Immature natural killer cell (primary cell): ENCODE data around the gene RCAN1. TPM values are rescaled to one million over a fixed set of nuclear protein-coding genes. Genes with fewer than 3 reads are reported as not detected.
A peak's percentile ranks its signal among the peaks of the same experiment; 100 is the strongest.
"Not testable (repeated sequence)": the region's sequence is repeated elsewhere in the genome, so short reads cannot be mapped to it uniquely, and the experiment has no call there.

Experiments
- DNase-seq, 3 donors: peaks; one replicate each; pipeline ENCODE4 v3.0.0; 2022; ENCODE audit warnings: mixed read lengths in 1 of 3
- H3K27ac Mint-ChIP-seq, 6 donors: one replicate each; pipeline ENCODE4 v1.8.0; 2020; ENCODE audit warnings: mixed read lengths in 6 of 6, mild to moderate bottlenecking in 5 of 6, inconsistent platforms in 4 of 6, moderate library complexity in 3 of 6
- H3K27me3 Mint-ChIP-seq, 3 donors: one replicate each; pipeline ENCODE4 v1.8.0; 2020 to 2021; ENCODE audit warnings: low read depth in 3 of 3, mild to moderate bottlenecking in 3 of 3, mixed read lengths in 3 of 3, moderate library complexity in 3 of 3, inconsistent platforms in 1 of 3
- H3K36me3 Mint-ChIP-seq, 3 donors: one replicate each; pipeline ENCODE4 v1.8.0; 2020; ENCODE audit warnings: mixed read lengths in 3 of 3, inconsistent platforms in 2 of 3, mild to moderate bottlenecking in 2 of 3
- H3K4me1 Mint-ChIP-seq, 2 donors: one replicate each; pipeline ENCODE4 v1.8.0; 2020; ENCODE audit warnings: inconsistent platforms in 2 of 2, mild to moderate bottlenecking in 2 of 2, mixed read lengths in 2 of 2, moderate library complexity in 1 of 2
- H3K4me3 Mint-ChIP-seq, 5 donors: one replicate each; pipeline ENCODE4 v1.8.0; 2020; ENCODE audit warnings: mild to moderate bottlenecking in 5 of 5, mixed read lengths in 5 of 5, inconsistent platforms in 3 of 5, moderate library complexity in 3 of 5
- H3K9me3 Mint-ChIP-seq, 6 donors: one replicate each; pipeline ENCODE4 v1.8.0; 2020; ENCODE audit warnings: mild to moderate bottlenecking in 6 of 6, mixed read lengths in 6 of 6, inconsistent platforms in 4 of 6, moderate library complexity in 3 of 6
- polyA plus RNA-seq, 3 donors: library from polyadenylated mRNA; unstranded; fragments of 300-500 nt; fragmentation: Illumina TruSeq; gene quantifications; one replicate each; pipeline ENCODE4 v1.2.3, GENCODE V29; 2021

RCAN1 gene
- polyA plus RNA-seq, 3 donors from 2014 or later, result 14.2 to 24.6 (median 17.5) TPM

- Mint-ChIP-seq H3K4me3 (peak overlapping the region; percentile 82 to 89 (median 87)), H3K9me3 (no peaks in the 10 kb centered on the region), H3K27ac (peak overlapping the region; percentile 1 to 69 (median 54)), H3K36me3 (no peaks in the 10 kb centered on the region), H3K4me1 (peaks cover 15 to 25% of the 10 kb centered on the region in 2 donors), H3K27me3 (peaks cover 2 to 4% (median 3%) of the 10 kb centered on the region in 3 donors)
- DNase-seq, result no peak
Measured at GRCh38 chr21:34613679-34614627, 960 bp downstream of the RCAN1 start.

- Mint-ChIP-seq H3K27ac (no peak overlapping the region), H3K4me1 (peaks cover 15 to 25% of the 10 kb centered on the region in 2 donors), H3K4me3 (no peak overlapping the region), H3K9me3 (no peaks in the 10 kb centered on the region), H3K27me3 (peaks cover under 1 to 3% (median 2%) of the 10 kb centered on the region in 3 donors), H3K36me3 (no peaks in the 10 kb centered on the region)
- DNase-seq, result no peak
Measured at GRCh38 chr21:34612557-34612956, 2.4 kb downstream of the RCAN1 start.

- no peaks in the 10 kb centered on the region for H3K9me3 Mint-ChIP-seq
- H3K36me3 Mint-ChIP-seq, result no peaks in the 10 kb centered on the region
- no peak overlapping the region for H3K27ac Mint-ChIP-seq
- H3K4me1 Mint-ChIP-seq, result peaks cover 15 to 25% of the 10 kb centered on the region in 2 donors
- DNase-seq, result no peak
- peaks cover 0 to 3% (median 2%) of the 10 kb centered on the region in 3 donors for H3K27me3 Mint-ChIP-seq
- no peak overlapping the region for H3K4me3 Mint-ChIP-seq
Measured at GRCh38 chr21:34612056-34612455, 2.9 kb downstream of the RCAN1 start.

- H3K27me3 Mint-ChIP-seq, result peaks cover 0 to 3% (median 2%) of the 10 kb centered on the region in 3 donors
- H3K9me3 Mint-ChIP-seq, result no peaks in the 10 kb centered on the region
- no peaks in the 10 kb centered on the region for H3K36me3 Mint-ChIP-seq
- H3K4me3 Mint-ChIP-seq, result no peak overlapping the region
- DNase-seq, result no peak
- H3K27ac Mint-ChIP-seq, result no peak overlapping the region
- peaks cover 15 to 25% of the 10 kb centered on the region in 2 donors for H3K4me1 Mint-ChIP-seq
Measured at GRCh38 chr21:34611528-34611927, 3.4 kb downstream of the RCAN1 start.

GRCh38 chr21:34609933-34610549 is 4.9 kb downstream of the RCAN1 start:
- Mint-ChIP-seq H3K36me3 (no peaks in the 10 kb centered on the region), H3K27me3 (peaks cover 0 to 3% (median 2%) of the 10 kb centered on the region in 3 donors), H3K9me3 (no peaks in the 10 kb centered on the region), H3K4me1 (peaks cover 11 to 17% of the 10 kb centered on the region in 2 donors), H3K4me3 (no peak overlapping the region), H3K27ac (no peak overlapping the region)
- DNase-seq, result no peak

GRCh38 chr21:34609244-34609932 is 5.5 kb downstream of the RCAN1 start:
- Mint-ChIP-seq H3K27ac (no peak overlapping the region), H3K27me3 (peaks cover 0 to 3% (median 2%) of the 10 kb centered on the region in 3 donors), H3K4me1 (peaks cover 11 to 17% of the 10 kb centered on the region in 2 donors), H3K4me3 (no peak overlapping the region), H3K36me3 (peaks cover 0 to 2% (median 0%) of the 10 kb centered on the region in 3 donors), H3K9me3 (no peaks in the 10 kb centered on the region)
- DNase-seq, result no peak

- H3K4me3 Mint-ChIP-seq, H3K36me3 Mint-ChIP-seq: not testable (repeated sequence)
Measured at GRCh38 chr21:34607376-34607775, 7.5 kb downstream of the RCAN1 start.

GRCh38 chr21:34606621-34607020 is 8.3 kb downstream of the RCAN1 start:
- peaks cover 0 to 3% (median 0%) of the 10 kb centered on the region in 3 donors for H3K36me3 Mint-ChIP-seq
- no peak overlapping the region for H3K27ac Mint-ChIP-seq
- H3K27me3 Mint-ChIP-seq, result no peaks in the 10 kb centered on the region
- H3K9me3 Mint-ChIP-seq, result no peaks in the 10 kb centered on the region
- DNase-seq, result no peak
- no peaks in the 10 kb centered on the region for H3K4me1 Mint-ChIP-seq
- no peak overlapping the region for H3K4me3 Mint-ChIP-seq

More at GRCh38 chr21:34607376-34607775, 7.5 kb downstream of the RCAN1 start:
- not testable (repeated sequence) for H3K27me3 Mint-ChIP-seq, DNase-seq, H3K27ac Mint-ChIP-seq, H3K4me1 Mint-ChIP-seq, H3K9me3 Mint-ChIP-seq

- peaks cover 0 to 3% (median 0%) of the 10 kb centered on the region in 3 donors for H3K36me3 Mint-ChIP-seq
- no peaks in the 10 kb centered on the region for H3K9me3 Mint-ChIP-seq
- no peaks in the 10 kb centered on the region for H3K27me3 Mint-ChIP-seq
- H3K4me1 Mint-ChIP-seq, result no peaks in the 10 kb centered on the region
- no peak for DNase-seq
- no peak overlapping the region for H3K4me3 Mint-ChIP-seq
- H3K27ac Mint-ChIP-seq, result no peak overlapping the region
Measured at GRCh38 chr21:34606051-34606450, 8.9 kb downstream of the RCAN1 start.

GRCh38 chr21:34604956-34605355 is 10.0 kb downstream of the RCAN1 start:
- H3K27ac Mint-ChIP-seq, H3K27me3 Mint-ChIP-seq: not testable (repeated sequence)

GRCh38 chr21:34604556-34604955 is 10.4 kb downstream of the RCAN1 start:
- no peaks in the 10 kb centered on the region for H3K27me3 Mint-ChIP-seq
- peaks cover 0 to 3% (median 0%) of the 10 kb centered on the region in 3 donors for H3K36me3 Mint-ChIP-seq
- DNase-seq, result no peak
- H3K9me3 Mint-ChIP-seq, result no peaks in the 10 kb centered on the region
- no peak overlapping the region for H3K27ac Mint-ChIP-seq
- H3K4me3 Mint-ChIP-seq, result no peak overlapping the region
- no peaks in the 10 kb centered on the region for H3K4me1 Mint-ChIP-seq

More at GRCh38 chr21:34604956-34605355, 10.0 kb downstream of the RCAN1 start:
- not testable (repeated sequence) for H3K4me3 Mint-ChIP-seq, H3K4me1 Mint-ChIP-seq, H3K9me3 Mint-ChIP-seq, H3K36me3 Mint-ChIP-seq, DNase-seq

- Mint-ChIP-seq H3K4me3 (no peak overlapping the region), H3K27me3 (no peaks in the 10 kb centered on the region), H3K27ac (no peak overlapping the region), H3K4me1 (no peaks in the 10 kb centered on the region), H3K9me3 (no peaks in the 10 kb centered on the region), H3K36me3 (peaks cover 0 to 3% (median 0%) of the 10 kb centered on the region in 3 donors)
- no peak for DNase-seq
Measured at GRCh38 chr21:34603710-34604057, 11.2 kb downstream of the RCAN1 start.

GRCh38 chr21:34603002-34603709 is 11.8 kb downstream of the RCAN1 start:
- H3K27ac Mint-ChIP-seq, result no peak overlapping the region
- H3K9me3 Mint-ChIP-seq, result no peaks in the 10 kb centered on the region
- DNase-seq, result peak; percentile 42 to 55 (median 52)
- no peaks in the 10 kb centered on the region for H3K27me3 Mint-ChIP-seq
- H3K4me1 Mint-ChIP-seq, result no peaks in the 10 kb centered on the region
- no peak overlapping the region for H3K4me3 Mint-ChIP-seq
- H3K36me3 Mint-ChIP-seq, result peaks cover 0 to 3% (median 0%) of the 10 kb centered on the region in 3 donors
